Measurements from ENCODE around the gene FXR1. TPM values are rescaled to one million over a fixed set of nuclear protein-coding genes. Genes with fewer than 3 reads are reported as not detected.

FXR1 gene
- total and polyA plus RNA-seq, 2 of the 13 experiments (the other 11 are each of a cell fraction or from before 2014, with no cell fraction given) = 104 to 132 TPM

DNA sequence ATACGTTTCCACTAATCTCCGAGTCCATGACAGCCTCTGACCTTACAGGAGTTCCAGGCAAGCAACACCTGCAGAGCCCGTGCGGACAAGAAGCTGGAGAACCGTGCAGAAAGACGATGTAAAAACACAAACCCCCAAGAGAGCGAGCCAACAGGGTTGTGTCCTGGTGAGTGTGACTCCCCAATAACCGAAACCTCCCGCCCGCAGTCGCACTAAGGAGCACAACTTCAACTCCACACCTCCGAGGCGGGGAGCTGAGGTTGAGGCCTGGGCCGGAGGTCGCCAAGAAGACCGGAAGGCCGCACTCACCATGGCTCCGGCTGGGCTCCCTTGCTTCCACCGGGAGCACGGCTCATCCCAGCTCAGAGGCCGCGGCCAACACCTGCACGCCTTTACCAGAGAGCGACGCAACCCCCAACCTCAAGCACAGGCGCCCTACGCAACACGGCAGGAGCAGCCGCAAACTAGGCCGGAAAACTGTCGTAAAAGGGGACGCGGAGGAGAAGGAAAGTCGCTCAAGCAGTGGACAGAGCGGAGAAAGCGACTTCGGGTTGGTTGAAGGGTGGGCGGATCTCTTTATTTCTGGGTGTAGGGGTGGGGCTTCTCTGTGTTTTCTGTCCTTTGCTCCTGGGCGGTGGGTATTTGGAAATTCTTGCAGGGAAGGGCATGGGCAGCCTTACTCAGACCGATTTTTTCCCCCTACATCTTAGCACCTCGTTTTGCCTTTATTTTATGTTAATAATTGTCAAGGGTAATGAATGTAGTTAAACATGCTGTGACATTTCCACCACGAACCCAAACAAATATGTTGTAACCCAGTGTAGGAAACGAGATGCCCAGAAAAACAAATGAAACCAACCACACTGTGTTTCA lies 77.1 kb downstream of the FXR1 start, which contains the start of gene DNAJC19 (continued):
- TF ChIP-seq ARID2 (CRISPR knock-in tag; IDR thresholded peaks at IDR 0.05; ENCODE audit: borderline replicate concordance) (0 out of 2 replicates have a peak, but pooled peaks have one; percentile 61), ZNF576 (CRISPR knock-in tag; IDR thresholded peaks at IDR 0.05) (no peak), AGO2 (optimal IDR thresholded peaks at IDR 0.05; ENCODE audit: low read depth, low read length) (peak; percentile 63), ZNF605 (CRISPR knock-in tag; IDR thresholded peaks at IDR 0.05) (peak; percentile 93), GMEB2 (CRISPR knock-in tag; IDR thresholded peaks at IDR 0.05; ENCODE audit: low read depth) (peak; percentile 50; the same call in 1 of the 2 replicates), SRSF1 (optimal IDR thresholded peaks at IDR 0.05; ENCODE audit: low read depth, low read length) (peak; percentile 85), ZNF615 (CRISPR knock-in tag; IDR thresholded peaks at IDR 0.05; ENCODE audit: borderline replicate concordance) (0 out of 2 replicates have a peak, but pooled peaks have one; percentile 80), TCF12 (IDR thresholded peaks at IDR 0.05) (no peak), TCF12 (CRISPR knock-in tag; IDR thresholded peaks at IDR 0.05) (peak; percentile 69), MEIS2 (CRISPR knock-in tag; IDR thresholded peaks at IDR 0.05) (no peak; the same call in 1 of the 2 replicates), RBFOX2 (IDR thresholded peaks at IDR 0.05; ENCODE audit: low read depth, low read length) (peak; percentile 89), ZNF720 (CRISPR knock-in tag; IDR thresholded peaks at IDR 0.05) (no peak), SMARCE1 (IDR thresholded peaks at IDR 0.05; ENCODE audit: borderline replicate concordance) (no peak), NPAS2 (CRISPR knock-in tag; IDR thresholded peaks at IDR 0.05; ENCODE audit: borderline replicate concordance) (no peak), ETV5 (CRISPR knock-in tag; IDR thresholded peaks at IDR 0.05; ENCODE audit: borderline replicate concordance) (peak; percentile 62), GPN1 (CRISPR knock-in tag; IDR thresholded peaks at IDR 0.05; ENCODE audit: borderline replicate concordance) (no peak), ZNF446 (CRISPR knock-in tag; IDR thresholded peaks at IDR 0.05) (peak; percentile 55; the same call in 1 of the 2 replicates), NFIC (IDR thresholded peaks at IDR 0.05; ENCODE audit: low read length) (no peak), HNRNPH1 (optimal IDR thresholded peaks at IDR 0.05; ENCODE audit: low read depth, low read length) (peak; percentile 63), ZNF616 (CRISPR knock-in tag; IDR thresholded peaks at IDR 0.05; ENCODE audit: low read depth) (no peak), FOXP1 (IDR thresholded peaks at IDR 0.05) (no peak), FOXP1 (CRISPR knock-in tag; IDR thresholded peaks at IDR 0.05) (no peak), FIP1L1 (IDR thresholded peaks at IDR 0.05; ENCODE audit: borderline replicate concordance, insufficient read depth, low read depth, low read length) (no peak), RARA (CRISPR knock-in tag; IDR thresholded peaks at IDR 0.05) (0 out of 2 replicates have a peak, but pooled peaks have one; percentile 14), ZNF230 (CRISPR knock-in tag; IDR thresholded peaks at IDR 0.05) (peak; percentile 81; the same call in 1 of the 2 replicates), ZEB1 (IDR thresholded peaks at IDR 0.05; ENCODE audit: insufficient replicate concordance, low read depth) (peak; percentile 74)
- TF ChIP-seq, protein P1, sequence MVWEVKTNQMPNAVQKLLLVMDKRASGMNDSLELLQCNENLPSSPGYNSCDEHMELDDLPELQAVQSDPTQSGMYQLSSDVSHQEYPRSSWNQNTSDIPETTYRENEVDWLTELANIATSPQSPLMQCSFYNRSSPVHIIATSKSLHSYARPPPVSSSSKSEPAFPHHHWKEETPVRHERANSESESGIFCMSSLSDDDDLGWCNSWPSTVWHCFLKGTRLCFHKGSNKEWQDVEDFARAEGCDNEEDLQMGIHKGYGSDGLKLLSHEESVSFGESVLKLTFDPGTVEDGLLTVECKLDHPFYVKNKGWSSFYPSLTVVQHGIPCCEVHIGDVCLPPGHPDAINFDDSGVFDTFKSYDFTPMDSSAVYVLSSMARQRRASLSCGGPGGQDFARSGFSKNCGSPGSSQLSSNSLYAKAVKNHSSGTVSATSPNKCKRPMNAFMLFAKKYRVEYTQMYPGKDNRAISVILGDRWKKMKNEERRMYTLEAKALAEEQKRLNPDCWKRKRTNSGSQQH (CRISPR knock-in tag; IDR thresholded peaks at IDR 0.05; ENCODE audit: low read depth) = peak; percentile 35; the same call in 1 of the 2 replicates
